Keratinocyte (primary cell): ENCODE data around the gene OIT3.

Experiments
- EZH2 ChIP-seq: IDR thresholded peaks from one replicate; pipeline ENCODE4 v1.6.1; 2012; ENCODE audit warnings: inconsistent platforms, mild to moderate bottlenecking, low read length, moderate library complexity
- TF ChIP-seq, protein P1 (sequence below), 3 experiments: IDR thresholded peaks in 1 of 3; conservative IDR thresholded peaks in 1 of 3; optimal IDR thresholded peaks in 1 of 3; 2 replicates in 2 of 3; 3 replicates in 1 of 3; pipeline versions ENCODE3 to v1.5.1; 2011; ENCODE audit warnings: low read length in 3 of 3, mild to moderate bottlenecking in 3 of 3, moderate library complexity in 2 of 3, control low read depth in 1 of 3, inconsistent platforms in 1 of 3; ENCODE audit not compliant: insufficient read depth in 2 of 3; ENCODE audit errors: extremely low read depth in 1 of 3

GRCh38 chr10:72980348-72980747, 86.8 kb downstream of the OIT3 start:
- TF ChIP-seq, protein P1, sequence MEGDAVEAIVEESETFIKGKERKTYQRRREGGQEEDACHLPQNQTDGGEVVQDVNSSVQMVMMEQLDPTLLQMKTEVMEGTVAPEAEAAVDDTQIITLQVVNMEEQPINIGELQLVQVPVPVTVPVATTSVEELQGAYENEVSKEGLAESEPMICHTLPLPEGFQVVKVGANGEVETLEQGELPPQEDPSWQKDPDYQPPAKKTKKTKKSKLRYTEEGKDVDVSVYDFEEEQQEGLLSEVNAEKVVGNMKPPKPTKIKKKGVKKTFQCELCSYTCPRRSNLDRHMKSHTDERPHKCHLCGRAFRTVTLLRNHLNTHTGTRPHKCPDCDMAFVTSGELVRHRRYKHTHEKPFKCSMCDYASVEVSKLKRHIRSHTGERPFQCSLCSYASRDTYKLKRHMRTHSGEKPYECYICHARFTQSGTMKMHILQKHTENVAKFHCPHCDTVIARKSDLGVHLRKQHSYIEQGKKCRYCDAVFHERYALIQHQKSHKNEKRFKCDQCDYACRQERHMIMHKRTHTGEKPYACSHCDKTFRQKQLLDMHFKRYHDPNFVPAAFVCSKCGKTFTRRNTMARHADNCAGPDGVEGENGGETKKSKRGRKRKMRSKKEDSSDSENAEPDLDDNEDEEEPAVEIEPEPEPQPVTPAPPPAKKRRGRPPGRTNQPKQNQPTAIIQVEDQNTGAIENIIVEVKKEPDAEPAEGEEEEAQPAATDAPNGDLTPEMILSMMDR (optimal IDR thresholded peaks at IDR 0.05 in 1 of 3, IDR thresholded peaks at IDR 0.05 in 1 of 3, conservative IDR thresholded peaks at IDR 0.05 in 1 of 3; ENCODE audit: extremely low read depth in 1 of 3, insufficient read depth in 2 of 3, low read length in 3 of 3): no peak
- TF ChIP-seq EZH2: no peak
